IPS-15b (cell line): ENCODE data around the gene KRT6A.
"Not testable (repeated sequence)": the region's sequence is repeated elsewhere in the genome, so short reads cannot be mapped to it uniquely, and the experiment has no call there.

Source experiments
- H3K27me3 ChIP-seq: one replicate; pipeline ENCODE4 v1.6.1; 2013; ENCODE audit warnings: low read length; ENCODE audit not compliant: control insufficient read depth, insufficient read depth
- H3K36me3 ChIP-seq: one replicate; pipeline ENCODE4 v1.6.1; 2013; ENCODE audit warnings: low read length; ENCODE audit not compliant: control insufficient read depth, insufficient read depth
- H3K4me1 ChIP-seq: one replicate; pipeline ENCODE4 v1.6.1; 2013; ENCODE audit warnings: mild to moderate bottlenecking, low read length; ENCODE audit not compliant: control insufficient read depth, insufficient read depth
- H3K4me3 ChIP-seq: one replicate; pipeline ENCODE4 v1.5.1; 2013; ENCODE audit warnings: low read depth, low read length
- H3K9ac ChIP-seq: one replicate; pipeline ENCODE4 v1.6.1; 2013; ENCODE audit warnings: low read depth, mild to moderate bottlenecking, low read length
- H3K9me3 ChIP-seq: one replicate; pipeline ENCODE4 v1.6.1; 2013; ENCODE audit warnings: mild to moderate bottlenecking, low read length; ENCODE audit not compliant: control insufficient read depth, insufficient read depth

Gene KRT6A

DNA sequence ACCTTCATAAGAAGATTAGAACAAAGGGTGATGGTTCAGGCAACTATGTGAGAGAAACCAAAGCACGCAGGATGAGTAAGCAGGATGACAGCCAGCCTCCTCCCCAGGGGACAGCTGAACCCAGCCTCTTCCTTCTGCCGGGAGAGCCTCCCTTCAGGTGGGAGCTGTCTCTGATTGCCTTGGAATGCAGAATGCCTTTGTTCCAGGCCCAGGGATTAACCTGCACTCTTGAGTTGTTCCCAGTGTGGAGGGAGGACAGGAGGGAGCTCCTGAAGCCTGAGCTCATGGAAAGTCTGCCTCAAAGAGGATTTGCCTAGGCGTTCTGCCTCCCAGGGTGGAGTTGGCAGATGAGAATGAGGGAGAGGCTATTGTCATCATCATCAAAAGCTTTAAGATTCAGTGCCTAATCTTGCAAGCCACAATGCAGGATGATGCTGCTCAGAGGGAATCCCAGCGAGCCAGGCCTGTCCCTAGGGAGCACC, 3.6 kb upstream of the KRT6A start:
- Histone ChIP-seq H3K4me3 (no peak overlapping the region), H3K9ac (no peak overlapping the region), H3K36me3 (no peaks in the 10 kb centered on the region), H3K27me3 (no peaks in the 10 kb centered on the region), H3K9me3 (no peaks in the 10 kb centered on the region), H3K4me1 (peaks cover 17% of the 10 kb centered on the region)

DNA sequence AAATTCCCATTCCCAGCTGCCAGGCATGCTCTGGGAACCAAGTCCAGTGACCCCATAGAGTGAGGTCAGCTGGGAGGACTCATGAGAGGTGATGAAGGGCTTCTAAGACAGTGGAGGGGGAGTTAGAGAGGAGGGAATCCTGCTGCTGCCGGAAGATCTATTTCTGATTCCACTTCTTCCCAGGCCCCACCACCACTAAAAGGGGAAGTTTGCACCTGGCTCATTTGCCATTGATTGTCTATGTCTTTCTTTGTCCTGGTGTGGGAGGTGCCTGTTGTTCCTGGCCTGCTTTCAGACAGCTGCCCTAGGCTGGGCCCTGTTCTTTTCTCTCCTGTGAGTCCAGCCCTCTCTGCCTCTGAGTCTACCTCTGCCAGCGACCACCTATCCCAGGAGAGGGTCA, 3.0 kb upstream of the KRT6A start:
- no peaks in the 10 kb centered on the region for H3K36me3 ChIP-seq
- H3K27me3 ChIP-seq, result no peaks in the 10 kb centered on the region
- H3K9me3 ChIP-seq, result no peaks in the 10 kb centered on the region
- no peak overlapping the region for H3K9ac ChIP-seq
- H3K4me3 ChIP-seq, result no peak overlapping the region
- peaks cover 17% of the 10 kb centered on the region for H3K4me1 ChIP-seq

DNA sequence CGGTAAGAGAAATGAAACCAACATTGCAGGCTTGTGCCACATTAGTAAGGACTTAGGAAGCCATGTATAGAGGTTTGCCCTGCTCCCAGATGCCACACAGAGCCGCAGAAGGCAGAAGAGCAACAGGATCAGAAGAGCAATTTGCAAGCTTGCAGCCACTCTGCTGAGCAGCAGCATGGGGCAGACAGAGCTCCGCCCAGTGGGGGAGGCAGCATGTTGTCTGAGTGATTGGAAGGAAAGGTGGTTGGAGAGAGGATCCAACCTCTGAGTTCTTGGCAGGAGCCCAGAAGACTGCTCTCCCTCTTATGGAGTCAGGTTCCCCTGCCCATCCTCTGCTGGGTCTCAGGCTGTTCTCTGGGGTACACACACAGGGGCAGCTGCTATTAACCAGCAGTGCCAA, 2.3 kb upstream of the KRT6A start:
- H3K9ac ChIP-seq, result no peak overlapping the region
- H3K27me3 ChIP-seq, result no peaks in the 10 kb centered on the region

DNA sequence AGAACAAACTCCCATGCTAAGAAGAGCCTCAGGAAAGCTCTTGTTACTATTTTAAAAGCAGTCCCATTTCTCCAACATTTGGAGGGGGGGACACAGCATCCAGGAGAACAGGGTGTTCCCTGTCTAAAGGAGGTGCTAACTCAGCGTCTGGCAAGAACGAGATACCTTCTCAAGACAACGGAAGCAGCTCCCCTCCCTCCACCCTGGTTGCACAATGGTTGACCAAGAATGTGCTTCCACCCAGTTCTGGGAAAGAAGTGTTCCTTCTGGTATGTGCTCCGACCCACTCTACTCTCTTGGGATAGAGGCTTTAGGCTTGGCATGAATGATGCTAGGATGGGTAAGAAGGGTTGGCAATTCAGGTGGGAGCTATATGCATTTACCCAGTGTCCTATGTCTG, 1.5 kb upstream of the KRT6A start:
- H3K36me3 ChIP-seq, result no peaks in the 10 kb centered on the region
- H3K4me1 ChIP-seq, result peaks cover 17% of the 10 kb centered on the region
- no peak overlapping the region for H3K9ac ChIP-seq
- no peaks in the 10 kb centered on the region for H3K27me3 ChIP-seq
- H3K9me3 ChIP-seq, result no peaks in the 10 kb centered on the region
- H3K4me3 ChIP-seq, result no peak overlapping the region

More for the DNA sequence above, 2.3 kb upstream of the KRT6A start:
- Histone ChIP-seq H3K9me3 (no peaks in the 10 kb centered on the region), H3K4me3 (no peak overlapping the region), H3K4me1 (peaks cover 17% of the 10 kb centered on the region), H3K36me3 (no peaks in the 10 kb centered on the region)

DNA sequence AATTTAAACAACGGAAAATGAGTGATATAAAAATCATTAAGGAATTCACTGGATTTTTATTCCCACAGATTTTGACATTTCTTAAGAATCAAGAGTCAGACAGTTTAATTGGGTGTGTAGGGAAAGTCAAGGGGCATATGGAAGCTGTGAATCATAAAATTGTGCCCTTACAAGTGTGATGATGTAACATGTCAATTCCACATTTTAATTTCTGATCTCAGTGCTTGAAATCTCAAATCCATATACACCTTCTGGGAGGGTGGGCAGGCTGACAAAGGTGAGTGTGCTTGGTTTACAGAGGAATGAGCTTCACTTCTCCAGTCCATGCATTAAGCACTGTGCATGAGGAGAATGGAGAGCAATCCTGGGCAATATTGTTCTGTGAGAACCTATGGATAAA, 1.0 kb upstream of the KRT6A start:
- H3K9me3 ChIP-seq, result no peaks in the 10 kb centered on the region
- no peak overlapping the region for H3K4me3 ChIP-seq
- H3K9ac ChIP-seq, result no peak overlapping the region
- no peaks in the 10 kb centered on the region for H3K36me3 ChIP-seq
- no peaks in the 10 kb centered on the region for H3K27me3 ChIP-seq
- H3K4me1 ChIP-seq, result peaks cover 17% of the 10 kb centered on the region

DNA sequence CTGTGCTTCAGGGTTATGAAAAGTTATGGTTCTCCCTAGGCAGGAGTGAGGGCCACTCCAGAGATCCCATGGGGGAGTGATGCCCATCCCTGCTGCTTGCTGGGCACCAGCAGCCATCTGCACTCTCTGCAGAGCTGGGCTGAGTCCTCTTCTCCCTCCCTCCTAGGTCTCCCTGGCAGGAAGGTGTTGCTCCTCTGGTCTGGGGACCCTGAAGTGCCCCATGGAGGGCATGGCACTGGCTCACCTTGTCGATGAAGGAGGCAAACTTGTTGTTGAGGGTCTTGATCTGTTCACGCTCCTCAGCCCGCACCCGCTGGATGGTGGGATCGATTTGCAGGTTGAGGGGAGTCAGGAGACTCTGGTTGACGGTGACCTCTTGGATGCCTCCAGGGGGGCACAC, 652 bp downstream of the KRT6A start:
- not testable (repeated sequence) for H3K4me3 ChIP-seq, H3K9me3 ChIP-seq, H3K9ac ChIP-seq, H3K27me3 ChIP-seq, H3K36me3 ChIP-seq
- peaks cover 17% of the 10 kb centered on the region for H3K4me1 ChIP-seq

DNA sequence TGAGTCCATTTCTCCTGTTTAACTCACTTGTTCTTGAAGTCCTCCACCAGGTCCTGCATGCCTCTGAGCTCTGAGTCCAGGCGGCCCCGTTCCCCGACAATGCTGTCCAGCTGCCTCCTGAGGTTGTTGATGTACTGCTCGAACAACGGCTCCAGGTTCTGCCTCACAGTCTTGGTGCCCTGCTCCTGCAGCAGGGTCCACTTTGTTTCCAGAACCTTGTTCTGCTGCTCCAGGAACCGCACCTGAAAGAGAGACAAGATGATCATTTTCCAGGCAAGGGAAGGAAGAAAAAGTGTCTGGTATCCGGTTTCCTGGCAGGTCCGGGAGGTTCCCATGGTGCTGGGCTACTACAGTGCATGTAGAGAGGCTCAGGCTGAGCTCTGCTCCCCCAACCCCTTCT, 1.6 kb downstream of the KRT6A start:
- not testable (repeated sequence) for H3K27me3 ChIP-seq, H3K9ac ChIP-seq, H3K4me3 ChIP-seq, H3K36me3 ChIP-seq, H3K9me3 ChIP-seq
- peaks cover 17% of the 10 kb centered on the region for H3K4me1 ChIP-seq

DNA sequence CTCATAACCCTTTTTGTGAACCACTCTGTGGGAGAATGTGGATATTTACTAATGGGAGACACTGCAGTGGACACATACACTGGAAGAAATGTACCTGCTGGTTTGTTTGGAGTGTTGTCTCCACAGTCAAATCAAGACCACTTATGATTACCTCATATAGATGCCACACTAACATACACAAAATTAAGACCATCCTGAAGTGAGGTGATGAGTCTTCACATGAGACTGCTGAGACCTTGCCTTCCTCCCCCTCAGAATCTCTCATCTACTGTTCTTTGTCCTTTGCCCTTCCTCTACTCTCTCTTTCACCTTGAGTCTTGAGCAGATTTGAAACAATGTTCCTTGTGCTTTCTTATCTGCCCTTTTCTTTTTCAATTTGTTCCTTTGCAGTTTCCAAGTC, 4.3 kb downstream of the KRT6A start:
- Histone ChIP-seq H3K9me3 (no peaks in the 10 kb centered on the region), H3K4me1 (no peaks in the 10 kb centered on the region), H3K27me3 (no peaks in the 10 kb centered on the region), H3K9ac (no peak overlapping the region), H3K4me3 (no peak overlapping the region), H3K36me3 (no peaks in the 10 kb centered on the region)

DNA sequence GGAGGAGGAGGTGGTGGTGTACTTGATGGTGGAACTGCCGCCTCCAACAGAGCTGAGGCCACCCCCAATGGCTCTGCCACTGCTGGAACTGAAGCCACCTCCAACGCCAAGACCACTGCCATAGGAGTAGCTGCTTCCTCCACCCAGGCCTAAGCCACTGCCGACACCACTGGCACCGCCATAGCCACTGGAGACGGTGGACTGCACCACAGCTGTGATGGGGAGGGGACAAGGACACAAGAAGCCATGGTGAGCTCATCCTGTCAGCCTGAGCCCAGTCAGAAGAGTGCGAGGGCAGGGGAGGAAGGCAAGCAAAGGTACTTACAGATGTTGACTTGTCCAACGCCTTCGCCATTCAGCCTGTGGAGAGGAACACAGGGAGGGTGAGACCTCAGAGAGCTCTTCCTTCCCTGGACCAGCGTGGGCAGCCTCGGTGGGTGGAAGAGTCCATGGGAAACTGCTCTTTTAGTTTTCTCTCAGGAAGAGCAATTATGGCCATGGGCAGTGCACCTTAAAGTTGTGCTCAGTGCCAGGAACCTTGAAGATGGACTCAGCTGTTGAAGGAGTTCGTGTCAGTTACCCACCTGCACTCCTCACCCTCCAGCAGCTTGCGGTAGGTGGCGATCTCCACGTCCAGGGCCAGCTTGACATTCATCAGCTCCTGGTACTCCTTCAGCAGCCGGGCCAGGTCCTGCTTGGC, 5.2 kb downstream of the KRT6A start:
- not testable (repeated sequence) for H3K9ac ChIP-seq

DNA sequence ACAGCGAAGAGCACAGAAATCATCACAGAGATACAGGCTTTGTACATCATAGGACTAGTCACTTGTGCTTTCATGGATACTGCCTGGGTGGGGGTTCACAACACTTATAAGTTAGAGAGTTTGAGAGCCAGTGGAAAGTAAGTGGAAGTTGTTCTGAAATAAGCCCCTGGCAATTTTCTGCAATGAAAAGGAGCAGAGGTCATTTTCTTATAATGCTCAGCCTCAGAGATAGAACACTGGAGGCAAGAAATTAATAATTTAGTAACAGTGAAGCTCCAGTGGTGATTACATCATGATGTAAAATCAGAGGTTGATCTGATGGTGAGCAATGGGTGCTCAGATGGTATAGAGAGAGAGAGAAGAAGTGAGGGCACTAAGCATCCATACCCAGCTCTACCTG, 5.8 kb downstream of the KRT6A start:
- no peak overlapping the region for H3K4me3 ChIP-seq
- no peaks in the 10 kb centered on the region for H3K27me3 ChIP-seq
- H3K4me1 ChIP-seq, result no peaks in the 10 kb centered on the region
- H3K9me3 ChIP-seq, result no peaks in the 10 kb centered on the region
- H3K36me3 ChIP-seq, result no peaks in the 10 kb centered on the region
- no peak overlapping the region for H3K9ac ChIP-seq

More for the DNA sequence above, 5.2 kb downstream of the KRT6A start:
- H3K27me3 ChIP-seq, H3K4me1 ChIP-seq, H3K9me3 ChIP-seq, H3K36me3 ChIP-seq, H3K4me3 ChIP-seq: not testable (repeated sequence)

DNA sequence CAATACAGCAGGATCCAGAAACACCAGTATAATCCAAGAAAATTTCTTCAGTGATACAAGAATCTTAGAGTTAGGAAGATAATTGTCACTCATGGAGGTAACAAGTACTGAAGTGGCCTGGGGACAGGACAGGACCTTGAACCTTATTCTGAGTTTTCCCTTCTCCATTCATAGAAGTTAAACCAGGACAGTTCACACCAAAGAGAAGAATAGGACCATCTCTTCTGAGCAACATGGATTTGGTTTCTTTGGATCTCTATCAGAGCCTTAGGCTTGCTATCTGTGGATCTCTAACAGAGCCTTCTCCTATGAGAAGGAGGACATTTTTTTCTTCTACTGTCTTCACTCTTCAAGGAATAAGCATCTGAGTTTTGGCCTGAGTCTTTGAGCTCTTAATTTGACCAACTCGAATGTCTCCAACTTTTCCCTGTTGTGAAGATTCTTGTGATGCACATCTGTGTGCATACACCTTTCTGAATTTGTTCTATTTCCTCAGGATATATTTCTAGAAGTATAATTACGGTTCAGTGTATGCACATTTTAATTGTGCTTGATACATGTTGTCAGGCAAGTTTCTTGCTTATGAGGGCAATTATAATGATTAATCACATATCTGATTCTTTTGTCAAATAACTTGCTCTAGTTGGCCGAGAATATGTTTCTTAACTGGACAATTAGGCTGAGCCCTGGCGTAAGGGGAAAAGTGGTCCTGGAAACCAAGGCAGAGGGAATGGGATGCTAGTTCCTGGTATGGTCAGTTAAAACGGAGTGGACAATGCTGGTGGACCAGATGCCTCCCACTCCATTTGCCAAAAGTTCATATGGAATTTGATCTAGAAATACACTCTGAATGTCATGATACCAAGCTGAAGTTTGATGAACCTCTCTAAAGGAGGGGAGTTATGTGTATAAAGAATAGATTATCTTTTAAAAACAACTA, 6.6 kb downstream of the KRT6A start:
- H3K27me3 ChIP-seq, result no peaks in the 10 kb centered on the region
- no peaks in the 10 kb centered on the region for H3K36me3 ChIP-seq
- H3K4me1 ChIP-seq, result no peaks in the 10 kb centered on the region
- H3K4me3 ChIP-seq, result no peak overlapping the region
- H3K9ac ChIP-seq, result no peak overlapping the region
- H3K9me3 ChIP-seq, result no peaks in the 10 kb centered on the region

DNA sequence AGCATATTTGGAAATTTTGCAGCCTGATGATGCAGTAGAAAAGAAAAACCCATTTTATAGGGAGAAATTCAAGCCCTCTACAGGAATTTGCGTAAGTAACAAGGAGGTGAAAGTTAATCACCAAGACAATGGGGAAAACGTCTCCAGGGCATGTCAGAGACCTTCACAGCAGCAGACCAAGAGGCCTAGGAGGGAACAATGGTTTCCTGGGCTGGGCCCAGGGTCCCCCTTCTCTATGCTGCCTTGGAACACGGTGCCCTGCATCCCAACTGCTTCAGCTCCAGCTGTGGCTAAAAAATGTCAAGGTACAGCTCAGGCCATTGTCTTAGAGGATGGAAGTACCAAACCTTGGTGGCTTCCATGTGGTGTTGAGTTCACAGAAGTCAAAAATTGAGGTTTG, 13.0 kb downstream of the KRT6A start:
- Histone ChIP-seq H3K9ac (no peak overlapping the region), H3K4me3 (no peak overlapping the region), H3K4me1 (no peaks in the 10 kb centered on the region), H3K9me3 (peaks cover 3% of the 10 kb centered on the region), H3K36me3 (no peaks in the 10 kb centered on the region), H3K27me3 (no peaks in the 10 kb centered on the region)
